Mesenchymal stem cell (in vitro differentiated cells and primary cell): Measurements from ENCODE around the gene REV3L.

ENCODE experiments used
- DNase-seq: peaks from one replicate; pipeline ENCODE4 v3.0.0-alpha.2; 2013
- H2AFZ ChIP-seq: one replicate; pipeline ENCODE4 v1.6.1; 2013; ENCODE audit warnings: low read depth, mild to moderate bottlenecking, control low read depth, inconsistent platforms, low read length, moderate library complexity
- H2AK5ac ChIP-seq: 2 replicates; pipeline ENCODE4 v1.6.1; 2013; ENCODE audit warnings: low read length, moderate library complexity, mild to moderate bottlenecking, inconsistent platforms; ENCODE audit not compliant: severe bottlenecking
- H2BK120ac ChIP-seq: one replicate; pipeline ENCODE4 v1.6.1; 2013; ENCODE audit warnings: low read depth, mild to moderate bottlenecking, inconsistent platforms, low read length, moderate library complexity
- H2BK12ac ChIP-seq, 2 experiments: one replicate each; pipeline ENCODE4 v1.6.1; 2013; ENCODE audit warnings: inconsistent platforms in 2 of 2, low read length in 2 of 2, mild to moderate bottlenecking in 2 of 2, moderate library complexity in 2 of 2, control low read depth in 1 of 2
- H2BK15ac ChIP-seq: one replicate; pipeline ENCODE4 v1.6.1; 2013; ENCODE audit warnings: mild to moderate bottlenecking, low read depth, inconsistent platforms; ENCODE audit not compliant: poor library complexity, severe bottlenecking
- H2BK5ac ChIP-seq: 2 replicates; pipeline ENCODE4 v1.6.1; 2013; ENCODE audit warnings: low read depth, mild to moderate bottlenecking, low read length, control low read depth, inconsistent platforms; ENCODE audit not compliant: poor library complexity, severe bottlenecking
- H3K14ac ChIP-seq, 2 experiments: one replicate each; pipeline ENCODE4 v1.6.1; 2013; ENCODE audit warnings: inconsistent platforms in 2 of 2, low read length in 2 of 2, control low read depth in 1 of 2, mild to moderate bottlenecking in 1 of 2, moderate library complexity in 1 of 2
- H3K18ac ChIP-seq, 2 experiments: one replicate each; pipeline ENCODE4 v1.6.1; 2013; ENCODE audit warnings: inconsistent platforms in 2 of 2, low read length in 2 of 2, control low read depth in 1 of 2, low read depth in 1 of 2, mild to moderate bottlenecking in 1 of 2
- H3K23ac ChIP-seq, 2 experiments: one replicate each; pipeline ENCODE4 v1.6.1; 2013; ENCODE audit warnings: inconsistent platforms in 2 of 2, low read length in 2 of 2, mild to moderate bottlenecking in 2 of 2, moderate library complexity in 2 of 2, control low read depth in 1 of 2
- H3K27ac ChIP-seq: 2 replicates; pipeline ENCODE4 v1.5.1; 2013; ENCODE audit warnings: mild to moderate bottlenecking, moderate library complexity, low read length, control low read depth, inconsistent platforms; ENCODE audit not compliant: poor library complexity, severe bottlenecking
- H3K27me3 ChIP-seq, 2 experiments: 2 replicates each; pipeline versions ENCODE4 v1.6.1 to v1.7.0; 2013; ENCODE audit warnings: low read length in 2 of 2, mild to moderate bottlenecking in 2 of 2, moderate library complexity in 2 of 2, control low read depth in 1 of 2, inconsistent platforms in 1 of 2; ENCODE audit not compliant: control insufficient read depth in 1 of 2, insufficient read depth in 1 of 2
- H3K36me3 ChIP-seq, 2 experiments: 2 replicates each; pipeline versions ENCODE4 v1.6.1 to v1.7.0; 2013; ENCODE audit warnings: low read length in 2 of 2, control low read depth in 1 of 2, inconsistent platforms in 1 of 2, low read depth in 1 of 2, mild to moderate bottlenecking in 1 of 2; ENCODE audit not compliant: insufficient read depth in 2 of 2, control insufficient read depth in 1 of 2
- H3K4ac ChIP-seq, 2 experiments: one replicate each; pipeline ENCODE4 v1.6.1; 2013; ENCODE audit warnings: inconsistent platforms in 2 of 2, low read length in 2 of 2, mild to moderate bottlenecking in 2 of 2, moderate library complexity in 2 of 2, control low read depth in 1 of 2, low read depth in 1 of 2
- H3K4me1 ChIP-seq: 2 replicates; pipeline ENCODE4 v1.6.1; 2013; ENCODE audit warnings: low read depth, low read length, control low read depth; ENCODE audit not compliant: control insufficient read depth, insufficient read depth
- H3K4me2 ChIP-seq: 2 replicates; pipeline ENCODE4 v1.6.1; 2013; ENCODE audit warnings: low read length, mild to moderate bottlenecking, inconsistent platforms; ENCODE audit not compliant: poor library complexity, severe bottlenecking
- H3K4me3 ChIP-seq, 2 experiments: 2 replicates each; pipeline versions ENCODE4 v1.5.1 to v1.7.0; 2013; ENCODE audit warnings: low read length in 2 of 2, mild to moderate bottlenecking in 2 of 2, control low read depth in 1 of 2, low read depth in 1 of 2; ENCODE audit not compliant: insufficient read depth in 1 of 2
- H3K79me1 ChIP-seq: replicated peaks from 2 replicates; pipeline ENCODE4 v1.6.1; 2013; ENCODE audit warnings: mild to moderate bottlenecking, control low read depth, low read length, inconsistent platforms; ENCODE audit not compliant: poor library complexity, severe bottlenecking
- H3K9ac ChIP-seq: 2 replicates; pipeline ENCODE4 v1.7.0; 2013; ENCODE audit warnings: mild to moderate bottlenecking, low read length, moderate library complexity
- H3K9me3 ChIP-seq: 2 replicates; pipeline ENCODE4 v1.7.0; 2013; ENCODE audit warnings: mild to moderate bottlenecking, low read length; ENCODE audit not compliant: control insufficient read depth
- H4K8ac ChIP-seq: one replicate; pipeline ENCODE4 v1.6.1; 2013; ENCODE audit warnings: inconsistent platforms, mild to moderate bottlenecking, low read length, moderate library complexity
- H4K91ac ChIP-seq: one replicate; pipeline ENCODE4 v1.6.1; 2013; ENCODE audit warnings: mild to moderate bottlenecking, low read length, inconsistent platforms
- WGBS: methylation state at CpG from one replicate; pipeline ENCODE4 v1.1.7; 2013; ENCODE audit warnings: mixed read lengths; 5-methylcytosine and 5-hydroxymethylcytosine counted together

REV3L gene

DNA sequence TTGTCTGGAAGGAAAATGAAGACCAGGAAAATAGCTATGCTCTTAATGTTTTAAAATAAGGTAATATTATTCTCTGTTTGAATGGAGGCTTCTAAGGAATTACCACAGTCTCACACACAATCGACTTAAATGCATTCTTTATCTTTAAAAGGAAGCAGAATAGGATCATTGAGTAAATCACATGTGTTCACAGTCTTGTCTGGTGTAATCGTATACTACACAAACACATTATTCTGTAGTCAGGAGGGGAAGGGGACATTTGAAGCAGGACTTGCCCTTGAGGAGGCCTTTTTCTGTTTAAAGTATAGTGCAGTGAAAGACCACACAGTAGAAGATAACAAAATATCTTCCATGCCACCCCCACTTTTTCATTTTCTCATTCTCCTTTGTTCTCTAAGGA is 20.6 kb upstream of the REV3L start:
- no peaks in the 10 kb centered on the region for H3K36me3 ChIP-seq
- no peak overlapping the region for H3K9ac ChIP-seq
- H2AFZ ChIP-seq: no peak overlapping the region
- H3K4me2 ChIP-seq: no peak overlapping the region
- no peak overlapping the region for H3K4ac ChIP-seq
- H2BK15ac ChIP-seq: no peak overlapping the region
- H2BK120ac ChIP-seq: no peak overlapping the region
- H4K8ac ChIP-seq: no peak overlapping the region
- H3K4me3 ChIP-seq: no peak overlapping the region
- DNase-seq: no peak
- no peak overlapping the region for H2AK5ac ChIP-seq
- H3K4me1 ChIP-seq: no peaks in the 10 kb centered on the region
- no CpG with 5 or more reads among the region's 2 CpGs for WGBS
- H4K91ac ChIP-seq: no peak overlapping the region
- H2BK5ac ChIP-seq: no peak overlapping the region
- peak overlapping the region; percentile 60 for H3K27ac ChIP-seq
- H3K79me1 ChIP-seq: peaks cover 7% of the 10 kb centered on the region
- H3K18ac ChIP-seq: no peak overlapping the region
- H3K27me3 ChIP-seq: no peaks in the 10 kb centered on the region
- H2BK12ac ChIP-seq: no peak overlapping the region
- no peak overlapping the region for H3K23ac ChIP-seq
- no peaks in the 10 kb centered on the region for H3K9me3 ChIP-seq
- H3K14ac ChIP-seq: no peak overlapping the region

DNA sequence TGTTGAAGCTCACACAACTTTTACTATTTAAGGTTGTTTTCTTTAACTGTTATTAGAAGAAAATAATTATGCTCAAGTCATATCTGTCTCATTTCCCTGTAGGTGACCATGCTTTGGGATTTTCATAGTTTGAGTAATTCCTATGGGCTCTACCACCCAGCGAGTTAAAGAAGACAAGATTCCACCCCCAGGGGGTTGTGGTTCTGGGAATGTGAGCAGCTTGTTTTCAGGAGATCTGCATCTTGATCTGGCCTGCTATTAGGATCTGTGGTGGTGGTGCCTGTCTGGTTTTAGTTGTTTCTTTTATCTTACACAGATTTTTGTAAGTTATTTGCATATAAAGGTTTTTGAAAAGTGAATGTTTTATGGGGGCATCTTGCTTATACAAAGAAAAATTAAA is 20.2 kb upstream of the REV3L start:
- no peaks in the 10 kb centered on the region for H3K27me3 ChIP-seq
- H2AK5ac ChIP-seq: no peak overlapping the region
- no peaks in the 10 kb centered on the region for H3K4me1 ChIP-seq
- no peak overlapping the region for H3K23ac ChIP-seq
- H3K27ac ChIP-seq: no peak overlapping the region
- H2AFZ ChIP-seq: no peak overlapping the region
- H3K9ac ChIP-seq: no peak overlapping the region
- no peak overlapping the region for H3K18ac ChIP-seq
- no peaks in the 10 kb centered on the region for H3K9me3 ChIP-seq
- H3K4ac ChIP-seq: no peak overlapping the region
- no peak overlapping the region for H4K8ac ChIP-seq
- 78% methylated on average over 1 of the region's 1 CpG for WGBS
- H3K14ac ChIP-seq: no peak overlapping the region
- peaks cover 6% of the 10 kb centered on the region for H3K79me1 ChIP-seq
- H2BK5ac ChIP-seq: no peak overlapping the region
- H4K91ac ChIP-seq: no peak overlapping the region
- DNase-seq: peak; percentile 49
- H3K4me3 ChIP-seq: no peak overlapping the region
- no peak overlapping the region for H2BK120ac ChIP-seq
- peaks cover 0 to 1% of the 10 kb centered on the region in 2 experiments for H3K36me3 ChIP-seq
- H2BK12ac ChIP-seq: no peak overlapping the region
- H3K4me2 ChIP-seq: no peak overlapping the region
- H2BK15ac ChIP-seq: no peak overlapping the region

DNA sequence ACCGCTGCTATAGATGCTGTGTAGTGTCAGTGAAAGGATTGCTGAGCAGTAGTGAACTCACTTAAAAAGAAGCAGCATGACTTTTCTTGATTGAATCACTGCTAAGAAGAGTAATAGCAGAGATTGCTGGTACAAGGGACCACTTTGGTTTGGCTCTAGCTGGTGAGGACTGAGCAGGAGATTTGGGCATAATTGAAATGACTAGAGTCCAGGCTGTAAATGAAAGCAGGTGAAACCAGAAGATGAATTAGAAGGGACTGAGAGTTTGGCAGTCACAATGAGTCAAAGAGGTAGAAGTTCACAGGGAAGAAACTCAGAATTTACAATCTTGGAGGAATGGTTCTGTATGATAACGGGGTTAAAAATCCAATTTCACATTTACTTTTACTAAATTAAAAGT is 19.1 kb upstream of the REV3L start:
- 93% methylated on average over 1 of the region's 2 CpGs for WGBS
- Histone ChIP-seq H2BK5ac (no peak overlapping the region), H2BK120ac (no peak overlapping the region), H3K79me1 (peaks cover 11% of the 10 kb centered on the region), H3K4ac (no peak overlapping the region), H3K23ac (no peak overlapping the region), H4K91ac (no peak overlapping the region), H2BK12ac (no peak overlapping the region), H3K14ac (no peak overlapping the region), H2BK15ac (no peak overlapping the region), H2AK5ac (peak overlapping the region; percentile 7), H3K4me1 (no peaks in the 10 kb centered on the region), H2AFZ (no peak overlapping the region), H3K4me2 (no peak overlapping the region), H3K27me3 (no peaks in the 10 kb centered on the region), H3K4me3 (no peak overlapping the region), H4K8ac (no peak overlapping the region), H3K18ac (no peak overlapping the region), H3K9ac (no peak overlapping the region), H3K36me3 (peaks cover 0 to 3% of the 10 kb centered on the region in 2 experiments), H3K27ac (no peak overlapping the region), H3K9me3 (no peaks in the 10 kb centered on the region)
- DNase-seq: no peak

DNA sequence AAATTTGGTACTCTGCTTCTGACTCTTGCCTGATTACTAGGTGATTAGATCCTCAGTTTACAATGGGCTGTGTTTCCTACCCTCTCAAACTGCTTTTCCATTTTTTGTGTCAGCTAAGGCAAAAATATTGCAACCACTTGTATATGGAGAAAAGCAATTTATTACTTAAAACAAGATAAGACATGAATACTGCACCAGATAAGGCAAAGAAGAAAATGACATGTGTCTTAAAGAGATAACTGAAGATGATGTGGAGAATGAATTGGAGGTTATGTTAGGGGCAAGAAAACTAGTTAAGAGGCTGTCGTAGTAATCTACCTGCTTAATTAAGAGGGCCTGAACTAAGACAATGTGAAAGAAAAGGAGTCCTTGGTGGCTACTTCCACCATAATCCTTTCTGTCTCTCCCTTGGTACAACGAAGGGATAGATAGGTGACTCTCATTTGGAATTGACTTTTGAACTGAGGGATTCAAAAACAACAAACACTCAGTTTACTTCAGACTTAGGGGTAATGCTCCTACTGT is 16.3 kb upstream of the REV3L start:
- no peak overlapping the region for H3K27ac ChIP-seq
- no peak overlapping the region for H2AK5ac ChIP-seq
- H2BK15ac ChIP-seq: no peak overlapping the region

More for the DNA sequence above, 16.3 kb upstream of the REV3L start:
- Histone ChIP-seq H3K9me3 (no peaks in the 10 kb centered on the region), H2AFZ (no peak overlapping the region), H3K23ac (no peak overlapping the region), H3K79me1 (peaks cover 16% of the 10 kb centered on the region), H3K4ac (no peak overlapping the region), H3K27me3 (no peaks in the 10 kb centered on the region), H3K18ac (no peak overlapping the region), H2BK12ac (no peak overlapping the region), H4K8ac (no peak overlapping the region), H3K9ac (no peak overlapping the region), H2BK5ac (no peak overlapping the region), H2BK120ac (no peak overlapping the region), H3K36me3 (peaks cover 0 to 3% of the 10 kb centered on the region in 2 experiments), H3K4me1 (no peaks in the 10 kb centered on the region), H3K14ac (no peak overlapping the region), H4K91ac (no peak overlapping the region), H3K4me3 (no peak overlapping the region), H3K4me2 (no peak overlapping the region)
- WGBS: 100% methylated on average over 1 of the region's 2 CpGs
- DNase-seq: no peak
